Mammary epithelial cell (primary cell): ENCODE data around the gene FUOM.

Experiments
- EZH2 ChIP-seq: IDR thresholded peaks from 2 replicates; pipeline ENCODE4 v1.6.1; 2012; ENCODE audit warnings: low read length, inconsistent platforms, borderline replicate concordance
- TF ChIP-seq, protein P1 (sequence below), 2 donors: IDR thresholded peaks in 1 of 2; conservative IDR thresholded peaks in 1 of 2; 2 replicates each; pipeline ENCODE4 v1.5.1; 2011 to 2012; ENCODE audit warnings: inconsistent platforms in 2 of 2, low read length in 2 of 2, mild to moderate bottlenecking in 2 of 2, control low read depth in 1 of 2, low read depth in 1 of 2; ENCODE audit not compliant: insufficient read depth in 1 of 2; ENCODE audit errors: extremely low read depth in 1 of 2

DNA sequence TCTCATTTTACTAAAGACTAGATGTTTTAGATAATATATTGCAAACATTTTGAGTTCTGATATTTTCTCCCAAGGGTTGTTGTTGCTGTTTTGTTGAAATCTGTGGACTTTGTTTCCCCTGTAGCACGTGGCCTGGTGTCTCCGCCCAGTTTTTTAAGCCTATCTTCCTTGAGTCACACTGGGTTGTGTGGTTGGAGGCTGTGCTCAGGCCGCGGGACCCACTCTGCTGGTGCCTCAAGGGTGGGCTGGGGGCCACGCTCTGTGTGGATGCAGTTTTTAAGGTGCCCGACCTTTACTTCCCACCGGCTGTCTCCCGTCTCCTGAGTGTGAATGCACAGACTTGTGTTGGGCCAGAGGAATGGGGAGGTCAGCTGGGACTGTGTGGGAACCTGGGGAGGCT lies 14.9 kb downstream of the FUOM start:
- no peak for TF ChIP-seq EZH2
- TF ChIP-seq, protein P1, sequence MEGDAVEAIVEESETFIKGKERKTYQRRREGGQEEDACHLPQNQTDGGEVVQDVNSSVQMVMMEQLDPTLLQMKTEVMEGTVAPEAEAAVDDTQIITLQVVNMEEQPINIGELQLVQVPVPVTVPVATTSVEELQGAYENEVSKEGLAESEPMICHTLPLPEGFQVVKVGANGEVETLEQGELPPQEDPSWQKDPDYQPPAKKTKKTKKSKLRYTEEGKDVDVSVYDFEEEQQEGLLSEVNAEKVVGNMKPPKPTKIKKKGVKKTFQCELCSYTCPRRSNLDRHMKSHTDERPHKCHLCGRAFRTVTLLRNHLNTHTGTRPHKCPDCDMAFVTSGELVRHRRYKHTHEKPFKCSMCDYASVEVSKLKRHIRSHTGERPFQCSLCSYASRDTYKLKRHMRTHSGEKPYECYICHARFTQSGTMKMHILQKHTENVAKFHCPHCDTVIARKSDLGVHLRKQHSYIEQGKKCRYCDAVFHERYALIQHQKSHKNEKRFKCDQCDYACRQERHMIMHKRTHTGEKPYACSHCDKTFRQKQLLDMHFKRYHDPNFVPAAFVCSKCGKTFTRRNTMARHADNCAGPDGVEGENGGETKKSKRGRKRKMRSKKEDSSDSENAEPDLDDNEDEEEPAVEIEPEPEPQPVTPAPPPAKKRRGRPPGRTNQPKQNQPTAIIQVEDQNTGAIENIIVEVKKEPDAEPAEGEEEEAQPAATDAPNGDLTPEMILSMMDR (conservative IDR thresholded peaks at IDR 0.05 in 1 of 2, IDR thresholded peaks at IDR 0.05 in 1 of 2; ENCODE audit: extremely low read depth in 1 of 2, insufficient read depth in 1 of 2, low read depth in 1 of 2, low read length in 2 of 2): no peak
